Endothelial cell of umbilical vein (primary cell): ENCODE results near the gene CYB5R2. TPM values are rescaled to one million over a fixed set of nuclear protein-coding genes. Genes with fewer than 3 reads are reported as not detected.

Source experiments
- BruUV-seq: library from RNA; stranded (reverse); fragments of 400-500 nt; replicated peaks from 2 replicates; lab custom pipeline; 2021; lab: Mats Ljungman, UMichigan
- CTCF ChIA-PET: fragments of 300-600, 350-600 bp; sonication (Branson Sonifier 250); formaldehyde crosslinking; loops from one replicate; lab custom pipeline; 2021; ENCODE audit warnings: antibody characterized with exemption, inconsistent platforms; lab: Charles Lee
- POLR2A ChIA-PET: fragments of 300-600, 350-600 bp; sonication (Branson Sonifier 250); formaldehyde crosslinking; loops from one replicate; lab custom pipeline; 2021; ENCODE audit warnings: antibody characterized with exemption, inconsistent platforms; lab: Charles Lee
- DNase-seq: peaks from one replicate; pipeline ENCODE4 v3.0.0-alpha.2; 2011; ENCODE audit warnings: low read depth, low spot score
- FAIRE-seq: peaks from 2 replicates; lab custom pipeline; 2011; peaks lifted over from hg19 to GRCh38; lab: Jason Lieb, UNC
- H2AFZ ChIP-seq: 2 replicates; pipeline ENCODE4 v1.6.0; 2012; ENCODE audit warnings: low read depth, low read length, control low read depth, inconsistent platforms
- H3K27ac ChIP-seq: 2 replicates; pipeline ENCODE4 v1.5.1; 2011; ENCODE audit warnings: low read depth, mild to moderate bottlenecking, control low read depth, low read length, moderate library complexity; ENCODE audit not compliant: insufficient read depth
- H3K27me3 ChIP-seq, 2 experiments: 2 replicates each; pipeline versions ENCODE4 v1.6.0 to v1.6.1; 2011; ENCODE audit warnings: low read length in 2 of 2, mixed read lengths in 1 of 2; ENCODE audit not compliant: control insufficient read depth in 2 of 2, insufficient read depth in 2 of 2
- H3K36me3 ChIP-seq, 2 experiments: 2 replicates in 1 of 2; 3 replicates in 1 of 2; pipeline ENCODE4 v1.5.1; 2011; ENCODE audit warnings: low read length in 2 of 2, mild to moderate bottlenecking in 1 of 2, moderate library complexity in 1 of 2; ENCODE audit not compliant: control insufficient read depth in 2 of 2, insufficient read depth in 2 of 2; ENCODE audit errors: extremely low read depth in 1 of 2
- H3K4me1 ChIP-seq: 3 replicates; pipeline ENCODE4 v1.5.1; 2011; ENCODE audit warnings: mild to moderate bottlenecking, low read length; ENCODE audit not compliant: control insufficient read depth, insufficient read depth; ENCODE audit errors: extremely low read depth
- H3K4me2 ChIP-seq: 2 replicates; pipeline ENCODE4 v1.6.1; 2011; ENCODE audit warnings: low read length, control low read depth, mixed read lengths; ENCODE audit not compliant: insufficient read depth
- H3K4me3 ChIP-seq, 3 experiments: fragments of 200-600 bp in 1 of 3; sonication (generic), shearing (Covaris generic) in 1 of 3; replicated peaks in 1 of 3; 2 replicates each; pipeline ENCODE4 v1.5.1; 2011 to 2016; ENCODE audit warnings: control low read depth in 3 of 3, low read length in 3 of 3, mild to moderate bottlenecking in 2 of 3, inconsistent platforms in 1 of 3, low read depth in 1 of 3, moderate library complexity in 1 of 3; ENCODE audit not compliant: insufficient read depth in 1 of 3
- H3K79me2 ChIP-seq: 2 replicates; pipeline ENCODE4 v1.6.0; 2012; ENCODE audit warnings: low read length, inconsistent platforms; ENCODE audit not compliant: control insufficient read depth, insufficient read depth
- H3K9ac ChIP-seq: replicated peaks from 2 replicates; pipeline ENCODE3; 2011; ENCODE audit warnings: low read length, control low read depth; ENCODE audit not compliant: insufficient read depth; ENCODE audit errors: extremely low read depth
- H3K9me1 ChIP-seq: replicated peaks from 3 replicates; pipeline ENCODE4 v1.6.0; 2011; ENCODE audit warnings: mild to moderate bottlenecking, low read length; ENCODE audit not compliant: control insufficient read depth, insufficient read depth; ENCODE audit errors: extremely low read depth
- H3K9me3 ChIP-seq: replicated peaks from 2 replicates; pipeline ENCODE4 v1.5.1; 2012; ENCODE audit warnings: low read length, inconsistent platforms; ENCODE audit not compliant: control insufficient read depth, insufficient read depth
- H4K20me1 ChIP-seq: replicated peaks from 2 replicates; pipeline ENCODE3; 2011; ENCODE audit warnings: mild to moderate bottlenecking, low read length; ENCODE audit not compliant: control insufficient read depth, insufficient read depth; ENCODE audit errors: extremely low read depth
- EZH2 ChIP-seq: IDR thresholded peaks from 2 replicates; pipeline ENCODE4 v1.6.1; 2012; ENCODE audit warnings: borderline replicate concordance, low read depth, mild to moderate bottlenecking, moderate library complexity, low read length, inconsistent platforms; ENCODE audit not compliant: severe bottlenecking
- FOS ChIP-seq: IDR thresholded peaks from 2 replicates; pipeline ENCODE4 v1.6.1; 2011; ENCODE audit warnings: mild to moderate bottlenecking, low read length, moderate library complexity, borderline replicate concordance; ENCODE audit not compliant: insufficient read depth
- GATA2 ChIP-seq: IDR thresholded peaks from 2 replicates; pipeline ENCODE4 v1.7.0; 2011; ENCODE audit warnings: low read depth, mild to moderate bottlenecking, moderate library complexity, mixed read lengths, low read length; ENCODE audit not compliant: insufficient read length, insufficient read depth
- JUN ChIP-seq: IDR thresholded peaks from 2 replicates; pipeline ENCODE4 v1.6.1; 2011; ENCODE audit warnings: borderline replicate concordance, low read depth; ENCODE audit not compliant: insufficient read length, insufficient read depth
- MAX ChIP-seq: IDR thresholded peaks from 2 replicates; pipeline ENCODE4 v1.6.1; 2011; ENCODE audit not compliant: insufficient read depth, insufficient read length
- MYC ChIP-seq: IDR thresholded peaks from one replicate; pipeline ENCODE4 v1.6.1; 2011; ENCODE audit warnings: mild to moderate bottlenecking, low read depth, low read length
- POLR2A ChIP-seq: IDR thresholded peaks from 2 replicates; pipeline ENCODE4 v1.6.1; 2012; ENCODE audit warnings: low read depth, mild to moderate bottlenecking, control low read depth, low read length
- POLR2AphosphoS5 ChIP-seq: IDR thresholded peaks from 2 replicates; pipeline ENCODE4 v1.6.1; 2012; ENCODE audit warnings: low read depth, mild to moderate bottlenecking, control low read depth, low read length, moderate library complexity; ENCODE audit not compliant: insufficient read depth
- dilution Hi-C: fragments of 300-500 bp; cut with MboI; formaldehyde crosslinking; loops from one replicate; pipeline ENCODE4 v1.15.0; 2019; ENCODE audit warnings: low sequenced_read_pairs; ENCODE audit not compliant: extremely low pct_ligation_motif_present
- intact Hi-C: fragments of 100-400 bp; cut with micrococcal nuclease; formaldehyde crosslinking; loops from one replicate; pipeline ENCODE4 v1.10.0; 2022
- polyA plus RNA-seq, 4 experiments: library from polyadenylated mRNA; depleted of rRNA in 3 of 4; stranded (reverse) in 3 of 4; unstranded in 1 of 4; fragments of >200 nt; gene quantifications; 2 replicates each; pipeline versions ENCODE4 v1.2.1 to v1.2.3, GENCODE V29; 2011 to 2012; ENCODE audit warnings: missing spikeins in 1 of 4
- total RNA-seq: library from RNA; stranded (reverse); gene quantifications from 2 replicates; pipeline ENCODE4 v1.2.3, GENCODE V29; 2021
- TF ChIP-seq, protein P1 (sequence below), 2 donors: IDR thresholded peaks; 1 replicate in 1 of 2; 2 replicates in 1 of 2; pipeline ENCODE4 v1.5.1; 2011; ENCODE audit warnings: low read length in 2 of 2, mild to moderate bottlenecking in 2 of 2, moderate library complexity in 2 of 2, control low read depth in 1 of 2, inconsistent platforms in 1 of 2, low read depth in 1 of 2; ENCODE audit not compliant: insufficient read depth in 1 of 2; ENCODE audit errors: extremely low read depth in 1 of 2

Gene CYB5R2
- total and polyA plus RNA-seq, 2 donors (not counting 3 experiments of a cell fraction or from before 2014, with no cell fraction given), result 4.8 to 5.0 TPM

DNA sequence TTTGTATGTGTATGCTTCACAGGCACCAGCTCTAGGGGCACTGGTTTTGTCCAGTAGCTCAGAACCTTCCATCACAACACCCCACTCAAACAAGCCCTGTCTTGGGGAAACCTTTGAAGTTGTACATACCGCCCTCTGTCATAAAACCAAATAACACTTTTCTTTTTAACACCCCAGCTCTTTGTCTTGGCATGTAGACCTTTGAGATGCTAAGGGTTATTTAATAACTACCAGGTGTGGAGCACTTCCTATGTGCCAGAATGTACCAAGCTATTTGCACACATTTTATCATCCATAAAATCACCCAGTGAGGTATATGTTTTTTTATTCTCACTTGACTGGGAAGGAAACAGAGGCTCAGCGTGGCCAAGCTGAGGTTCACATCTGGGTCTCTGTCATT, 50.6 kb downstream of the CYB5R2 start:
- no peaks in the 10 kb centered on the region for H3K36me3 ChIP-seq
- H3K4me2 ChIP-seq, result no peak overlapping the region
- H3K27me3 ChIP-seq, result no peaks in the 10 kb centered on the region
- CTCF ChIA-PET, result interaction anchor here (1.3 to 2.1 kb wide), 2 partner anchors 34 to 51 kb away, joined by 6 to 7 read pairs; no protein-coding TSS in a partner anchor
- no peak overlapping the region for H3K27ac ChIP-seq
- H3K79me2 ChIP-seq, result no peaks in the 10 kb centered on the region
- no peaks in the 10 kb centered on the region for H3K9me3 ChIP-seq
- intact Hi-C loops (no loop called here), dilution Hi-C loops (no loop called here)
- BruUV-seq, result no TSS peak
- POLR2A ChIA-PET, result interaction anchor here (0.6 kb wide), 1 partner anchor 24 kb away, joined by 4 read pairs; no protein-coding TSS in a partner anchor
- H3K9me1 ChIP-seq, result no peaks in the 10 kb centered on the region
- no peaks in the 10 kb centered on the region for H3K4me1 ChIP-seq
- FAIRE-seq, result no peak
- no peak overlapping the region for H2AFZ ChIP-seq
- H4K20me1 ChIP-seq, result no peaks in the 10 kb centered on the region
- H3K4me3 ChIP-seq, result no peak overlapping the region
- TF ChIP-seq EZH2, result no peak
- H3K9ac ChIP-seq, result no peak overlapping the region
- no peak for DNase-seq

DNA sequence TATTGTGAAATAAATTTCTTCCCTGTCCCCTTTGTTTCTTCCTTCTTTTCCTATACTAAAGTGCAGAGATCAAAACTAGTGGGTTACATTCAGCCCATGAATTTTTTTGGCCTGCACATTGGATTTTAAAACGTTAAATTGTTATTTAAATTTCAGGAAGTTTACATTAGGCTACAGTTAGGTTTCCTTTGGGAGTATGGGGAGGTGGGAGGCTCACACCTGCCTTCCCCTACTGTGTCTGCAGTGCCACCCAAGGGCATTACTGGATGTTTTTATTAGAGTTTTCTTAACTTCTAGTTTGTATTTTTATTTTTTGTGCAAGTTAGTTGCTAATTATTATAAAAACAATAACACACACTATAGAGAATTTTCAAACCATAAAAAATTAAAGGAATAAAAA, 51.7 kb downstream of the CYB5R2 start:
- ChIA-PET CTCF (interaction anchor here (1.3 kb wide), 1 partner anchor 22 kb away, joined by 3 read pairs; no protein-coding TSS in a partner anchor), POLR2A (no interaction called here)
- DNase-seq (no peak), FAIRE-seq (no peak)
- Histone ChIP-seq H3K27ac (no peak overlapping the region), H3K9me1 (no peaks in the 10 kb centered on the region), H3K79me2 (no peaks in the 10 kb centered on the region), H3K4me3 (no peak overlapping the region), H3K4me1 (no peaks in the 10 kb centered on the region), H3K9me3 (no peaks in the 10 kb centered on the region), H3K27me3 (no peaks in the 10 kb centered on the region), H4K20me1 (no peaks in the 10 kb centered on the region), H3K36me3 (no peaks in the 10 kb centered on the region), H2AFZ (no peak overlapping the region), H3K9ac (no peak overlapping the region), H3K4me2 (no peak overlapping the region)
- intact Hi-C loops (no loop called here), dilution Hi-C loops (no loop called here)
- TF ChIP-seq POLR2AphosphoS5 (no peak), GATA2 (no peak), EZH2 (no peak), MYC (no peak), JUN (no peak), POLR2A (no peak), FOS (no peak), MAX (no peak)
- TF ChIP-seq, protein P1, sequence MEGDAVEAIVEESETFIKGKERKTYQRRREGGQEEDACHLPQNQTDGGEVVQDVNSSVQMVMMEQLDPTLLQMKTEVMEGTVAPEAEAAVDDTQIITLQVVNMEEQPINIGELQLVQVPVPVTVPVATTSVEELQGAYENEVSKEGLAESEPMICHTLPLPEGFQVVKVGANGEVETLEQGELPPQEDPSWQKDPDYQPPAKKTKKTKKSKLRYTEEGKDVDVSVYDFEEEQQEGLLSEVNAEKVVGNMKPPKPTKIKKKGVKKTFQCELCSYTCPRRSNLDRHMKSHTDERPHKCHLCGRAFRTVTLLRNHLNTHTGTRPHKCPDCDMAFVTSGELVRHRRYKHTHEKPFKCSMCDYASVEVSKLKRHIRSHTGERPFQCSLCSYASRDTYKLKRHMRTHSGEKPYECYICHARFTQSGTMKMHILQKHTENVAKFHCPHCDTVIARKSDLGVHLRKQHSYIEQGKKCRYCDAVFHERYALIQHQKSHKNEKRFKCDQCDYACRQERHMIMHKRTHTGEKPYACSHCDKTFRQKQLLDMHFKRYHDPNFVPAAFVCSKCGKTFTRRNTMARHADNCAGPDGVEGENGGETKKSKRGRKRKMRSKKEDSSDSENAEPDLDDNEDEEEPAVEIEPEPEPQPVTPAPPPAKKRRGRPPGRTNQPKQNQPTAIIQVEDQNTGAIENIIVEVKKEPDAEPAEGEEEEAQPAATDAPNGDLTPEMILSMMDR (IDR thresholded peaks at IDR 0.05; ENCODE audit: extremely low read depth in 1 of 2, insufficient read depth in 1 of 2, low read depth in 1 of 2, low read length in 2 of 2), result no peak
- no TSS peak for BruUV-seq
